ENCODE measurements around the gene ST6GALNAC5.

DNA sequence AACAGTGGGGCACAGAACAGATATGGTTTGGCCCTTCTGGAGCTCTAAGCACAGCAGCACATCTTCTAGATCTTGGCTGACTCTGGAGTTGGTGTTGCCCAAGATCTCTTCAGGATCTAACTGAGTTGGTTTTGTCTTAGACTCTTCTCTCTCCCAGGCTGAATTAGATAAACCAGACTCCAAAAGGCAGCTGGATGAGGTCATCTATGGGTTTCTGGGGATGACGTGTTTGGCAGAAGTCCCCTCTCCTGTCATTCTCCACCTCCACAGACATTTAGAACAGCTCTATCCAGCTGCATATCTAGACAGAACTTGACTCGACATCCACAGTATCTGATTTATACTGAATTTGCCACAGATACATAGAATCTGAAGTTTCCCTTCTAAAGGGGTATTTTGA is 75.3 kb downstream of the ST6GALNAC5 start:
- TF ChIP-seq, protein P1, sequence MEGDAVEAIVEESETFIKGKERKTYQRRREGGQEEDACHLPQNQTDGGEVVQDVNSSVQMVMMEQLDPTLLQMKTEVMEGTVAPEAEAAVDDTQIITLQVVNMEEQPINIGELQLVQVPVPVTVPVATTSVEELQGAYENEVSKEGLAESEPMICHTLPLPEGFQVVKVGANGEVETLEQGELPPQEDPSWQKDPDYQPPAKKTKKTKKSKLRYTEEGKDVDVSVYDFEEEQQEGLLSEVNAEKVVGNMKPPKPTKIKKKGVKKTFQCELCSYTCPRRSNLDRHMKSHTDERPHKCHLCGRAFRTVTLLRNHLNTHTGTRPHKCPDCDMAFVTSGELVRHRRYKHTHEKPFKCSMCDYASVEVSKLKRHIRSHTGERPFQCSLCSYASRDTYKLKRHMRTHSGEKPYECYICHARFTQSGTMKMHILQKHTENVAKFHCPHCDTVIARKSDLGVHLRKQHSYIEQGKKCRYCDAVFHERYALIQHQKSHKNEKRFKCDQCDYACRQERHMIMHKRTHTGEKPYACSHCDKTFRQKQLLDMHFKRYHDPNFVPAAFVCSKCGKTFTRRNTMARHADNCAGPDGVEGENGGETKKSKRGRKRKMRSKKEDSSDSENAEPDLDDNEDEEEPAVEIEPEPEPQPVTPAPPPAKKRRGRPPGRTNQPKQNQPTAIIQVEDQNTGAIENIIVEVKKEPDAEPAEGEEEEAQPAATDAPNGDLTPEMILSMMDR (IDR thresholded peaks at IDR 0.05) = no peak
- no peak for TF ChIP-seq EZH2 (IDR thresholded peaks at IDR 0.05)
